B cell (primary cell): ENCODE measurements around the gene TRABD.

Experiments
- EZH2 ChIP-seq: IDR thresholded peaks from 2 replicates; pipeline ENCODE4 v1.6.1; 2012; ENCODE audit warnings: borderline replicate concordance, low read depth, mild to moderate bottlenecking, moderate library complexity, low read length; ENCODE audit not compliant: insufficient read depth, poor library complexity, severe bottlenecking
- TF ChIP-seq, protein P1 (sequence below): fragments of 200-600 bp; IDR thresholded peaks from one replicate; pipeline ENCODE4 v1.8.0; 2022; ENCODE audit warnings: antibody characterized with exemption, mild to moderate bottlenecking

DNA sequence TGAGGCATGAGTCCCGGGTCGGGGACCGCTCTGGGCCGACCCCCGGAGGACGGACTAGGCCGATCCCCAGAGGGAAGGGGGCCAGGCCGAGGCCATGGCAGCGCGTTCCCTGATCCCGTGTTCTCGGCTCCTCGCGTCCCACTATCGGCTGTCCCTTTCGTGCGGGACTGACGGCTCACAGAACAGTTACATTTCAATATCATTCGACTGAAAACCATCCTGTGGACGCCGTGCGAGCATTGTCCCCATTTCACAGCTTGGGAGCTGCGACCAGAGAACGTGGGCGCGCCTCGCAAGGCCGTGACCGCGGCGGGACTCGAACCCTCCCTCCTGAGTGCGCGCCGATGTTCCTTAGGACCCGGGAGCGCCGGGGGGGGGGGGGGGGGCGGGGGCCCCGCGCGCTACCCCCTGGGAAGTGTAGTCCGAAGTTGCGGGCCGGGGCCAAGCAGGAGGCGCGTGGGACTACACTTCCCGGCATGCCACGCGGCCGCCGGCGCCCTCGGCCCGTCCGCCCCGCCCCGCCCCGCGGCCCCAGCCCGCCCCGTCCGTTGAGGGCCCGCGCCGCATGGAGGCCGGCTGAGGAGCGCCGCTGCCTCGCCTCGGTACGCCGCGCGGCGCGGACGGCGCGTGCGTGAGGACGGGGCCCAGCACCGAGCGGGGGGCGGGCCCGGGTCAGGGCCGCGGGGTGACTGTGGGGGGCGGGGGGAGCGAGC lies at the start of gene TRABD:
- TF ChIP-seq, protein P1, sequence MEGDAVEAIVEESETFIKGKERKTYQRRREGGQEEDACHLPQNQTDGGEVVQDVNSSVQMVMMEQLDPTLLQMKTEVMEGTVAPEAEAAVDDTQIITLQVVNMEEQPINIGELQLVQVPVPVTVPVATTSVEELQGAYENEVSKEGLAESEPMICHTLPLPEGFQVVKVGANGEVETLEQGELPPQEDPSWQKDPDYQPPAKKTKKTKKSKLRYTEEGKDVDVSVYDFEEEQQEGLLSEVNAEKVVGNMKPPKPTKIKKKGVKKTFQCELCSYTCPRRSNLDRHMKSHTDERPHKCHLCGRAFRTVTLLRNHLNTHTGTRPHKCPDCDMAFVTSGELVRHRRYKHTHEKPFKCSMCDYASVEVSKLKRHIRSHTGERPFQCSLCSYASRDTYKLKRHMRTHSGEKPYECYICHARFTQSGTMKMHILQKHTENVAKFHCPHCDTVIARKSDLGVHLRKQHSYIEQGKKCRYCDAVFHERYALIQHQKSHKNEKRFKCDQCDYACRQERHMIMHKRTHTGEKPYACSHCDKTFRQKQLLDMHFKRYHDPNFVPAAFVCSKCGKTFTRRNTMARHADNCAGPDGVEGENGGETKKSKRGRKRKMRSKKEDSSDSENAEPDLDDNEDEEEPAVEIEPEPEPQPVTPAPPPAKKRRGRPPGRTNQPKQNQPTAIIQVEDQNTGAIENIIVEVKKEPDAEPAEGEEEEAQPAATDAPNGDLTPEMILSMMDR = no peak
- no peak for TF ChIP-seq EZH2
